HG03066 (cell line): Measurements from ENCODE around the gene MLXIP.
"Not testable (repeated sequence)": the region's sequence is repeated elsewhere in the genome, so short reads cannot be mapped to it uniquely, and the experiment has no call there.

Experiments
- ATAC-seq: cut with Tn5 transposase; IDR thresholded peaks from one replicate; pipeline ENCODE4 v1.9.1; 2021; ENCODE audit warnings: low read depth; ENCODE audit not compliant: unreplicated experiment

The MLXIP gene

GRCh38 chr12:122078141-122079032, at the start of gene MLXIP:
Gene MLXIP (plus strand): TSS chr12:122078756. CDS start chr12:122078854, 98 bp downstream.
- peak; percentile 62 for ATAC-seq

GRCh38 chr12:122028905-122029560, 49.5 kb upstream of the MLXIP start:
- ATAC-seq = no peak

- no peak for ATAC-seq
These were observed 48.7 kb upstream of the MLXIP start for GRCh38 chr12:122029620-122030423.

- ATAC-seq = no peak
These were observed 48.0 kb upstream of the MLXIP start for GRCh38 chr12:122030424-122031035.

- no peak for ATAC-seq
These were observed 47.0 kb upstream of the MLXIP start for GRCh38 chr12:122031342-122032216.

GRCh38 chr12:122032580-122032979, 46.0 kb upstream of the MLXIP start:
- ATAC-seq = no peak

GRCh38 chr12:122035292-122035691, 43.3 kb upstream of the MLXIP start:
- ATAC-seq = no peak

GRCh38 chr12:122036153-122036552, 42.4 kb upstream of the MLXIP start:
- ATAC-seq = no peak

- no peak for ATAC-seq
These were observed 37.8 kb upstream of the MLXIP start for GRCh38 chr12:122040579-122041386.

- ATAC-seq = not testable (repeated sequence)
These were observed 37.1 kb upstream of the MLXIP start for GRCh38 chr12:122041458-122041857.

GRCh38 chr12:122042910-122043309, 35.6 kb upstream of the MLXIP start:
- ATAC-seq = no peak

GRCh38 chr12:122043476-122043875, 35.1 kb upstream of the MLXIP start:
- no peak for ATAC-seq

GRCh38 chr12:122045262-122045661, 33.3 kb upstream of the MLXIP start:
- no peak for ATAC-seq

GRCh38 chr12:122046145-122046544, 32.4 kb upstream of the MLXIP start:
- no peak for ATAC-seq

GRCh38 chr12:122048151-122048550, 30.4 kb upstream of the MLXIP start:
- ATAC-seq = no peak

GRCh38 chr12:122049827-122050226, 28.7 kb upstream of the MLXIP start:
- ATAC-seq = no peak

GRCh38 chr12:122050706-122051105, 27.9 kb upstream of the MLXIP start:
- no peak for ATAC-seq

- ATAC-seq = no peak
These were observed 27.2 kb upstream of the MLXIP start for GRCh38 chr12:122051231-122051876.
